ENCODE results near the gene ZNF625. TPM values are rescaled to one million over a fixed set of nuclear protein-coding genes. Genes with fewer than 3 reads are reported as not detected.
"Not testable (repeated sequence)": the region's sequence is repeated elsewhere in the genome, so short reads cannot be mapped to it uniquely, and the experiment has no call there.

Gene ZNF625
- total RNA-seq, 3 donors from 2014 or later (not counting 1 experiment from before 2014, with no cell fraction given) = 3.1 to 7.9 (median 4.4) TPM

DNA sequence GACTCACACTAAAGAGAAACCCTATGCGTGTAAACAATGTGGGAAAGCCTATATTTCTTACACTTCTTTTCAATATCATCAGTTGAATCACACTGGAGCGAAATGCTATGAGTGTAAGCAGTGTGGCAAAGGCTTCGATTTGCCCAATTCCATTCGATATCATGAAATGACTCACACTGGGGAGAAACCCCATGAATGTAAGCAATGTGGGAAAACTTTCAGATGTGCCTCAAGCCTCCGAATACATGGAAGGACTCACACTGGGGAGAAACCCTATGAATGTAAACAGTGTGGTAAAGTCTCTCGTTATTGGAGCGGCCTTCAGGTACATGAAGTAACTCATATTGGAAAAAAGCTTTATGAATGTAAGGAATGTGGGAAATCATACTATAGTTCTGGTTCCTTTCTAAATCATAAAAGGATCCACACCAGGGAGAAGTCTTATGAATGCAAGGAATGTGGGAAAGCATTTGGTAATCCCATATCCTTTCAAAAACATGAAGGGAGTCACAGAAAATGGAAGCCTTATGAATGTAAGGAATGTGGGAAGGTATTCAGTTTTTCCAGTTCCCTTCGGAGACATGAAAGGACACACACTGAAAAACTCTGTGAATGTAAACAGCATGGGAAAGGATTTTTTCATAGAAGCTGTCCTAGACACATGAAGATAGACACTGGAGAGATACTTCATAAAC lies 44.4 kb downstream of the ZNF625 start:
- Histone ChIP-seq H3K27me3 (ENCODE audit: control insufficient read depth, insufficient read depth, low read length) (no peaks in the 10 kb centered on the region), H3K4me3 (ENCODE audit: low read length) (no peak overlapping the region), H3K4me1 (ENCODE audit: control insufficient read depth, insufficient read depth, low read length) (no peaks in the 10 kb centered on the region), H3K27ac (ENCODE audit: low read length) (no peak overlapping the region), H3K9me3 (ENCODE audit: control insufficient read depth, insufficient read depth, low read length) (no peaks in the 10 kb centered on the region), H3K36me3 (ENCODE audit: control insufficient read depth, insufficient read depth, low read length) (no peaks in the 10 kb centered on the region)
- DNase-seq = no peak
- ATAC-seq = no peak
- intact Hi-C loops (cut with micrococcal nuclease) = no loop called here
- H3K9me3 Mint-ChIP-seq = no peaks in the 10 kb centered on the region
- H3K4me3 Mint-ChIP-seq = no peak overlapping the region
- no peaks in the 10 kb centered on the region for H3K27me3 Mint-ChIP-seq (ENCODE audit: low read depth in 2 of 2)
- no peaks in the 10 kb centered on the region for H3K36me3 Mint-ChIP-seq
- TF ChIP-seq, protein P1, sequence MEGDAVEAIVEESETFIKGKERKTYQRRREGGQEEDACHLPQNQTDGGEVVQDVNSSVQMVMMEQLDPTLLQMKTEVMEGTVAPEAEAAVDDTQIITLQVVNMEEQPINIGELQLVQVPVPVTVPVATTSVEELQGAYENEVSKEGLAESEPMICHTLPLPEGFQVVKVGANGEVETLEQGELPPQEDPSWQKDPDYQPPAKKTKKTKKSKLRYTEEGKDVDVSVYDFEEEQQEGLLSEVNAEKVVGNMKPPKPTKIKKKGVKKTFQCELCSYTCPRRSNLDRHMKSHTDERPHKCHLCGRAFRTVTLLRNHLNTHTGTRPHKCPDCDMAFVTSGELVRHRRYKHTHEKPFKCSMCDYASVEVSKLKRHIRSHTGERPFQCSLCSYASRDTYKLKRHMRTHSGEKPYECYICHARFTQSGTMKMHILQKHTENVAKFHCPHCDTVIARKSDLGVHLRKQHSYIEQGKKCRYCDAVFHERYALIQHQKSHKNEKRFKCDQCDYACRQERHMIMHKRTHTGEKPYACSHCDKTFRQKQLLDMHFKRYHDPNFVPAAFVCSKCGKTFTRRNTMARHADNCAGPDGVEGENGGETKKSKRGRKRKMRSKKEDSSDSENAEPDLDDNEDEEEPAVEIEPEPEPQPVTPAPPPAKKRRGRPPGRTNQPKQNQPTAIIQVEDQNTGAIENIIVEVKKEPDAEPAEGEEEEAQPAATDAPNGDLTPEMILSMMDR (IDR thresholded peaks at IDR 0.05) = no peak
- H3K4me1 Mint-ChIP-seq = no peaks in the 10 kb centered on the region
- WGBS (ENCODE audit: insufficient coverage) = 95% methylated on average over 7 of the region's 8 CpGs
- H3K27ac Mint-ChIP-seq = no peak overlapping the region

DNA sequence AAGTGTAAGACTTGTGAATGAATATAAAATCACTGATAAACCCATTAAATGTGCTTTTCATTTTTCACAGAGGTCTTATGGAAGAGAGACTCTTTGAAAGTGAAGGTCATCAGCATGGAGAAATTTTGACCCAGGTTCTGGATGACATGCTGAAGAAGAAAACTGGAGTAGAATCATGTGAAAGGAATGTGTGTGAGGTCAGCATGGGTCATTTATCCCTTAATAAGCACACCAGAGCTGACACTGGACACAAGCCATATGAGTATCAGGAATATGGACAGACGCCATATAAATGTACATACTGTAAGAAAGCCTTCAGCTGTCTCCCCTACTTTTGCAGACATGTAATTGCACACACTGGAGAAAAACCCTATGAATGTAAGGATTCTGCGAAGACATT lies 45.4 kb downstream of the ZNF625 start:
- no peak for ATAC-seq
- intact Hi-C loops (cut with micrococcal nuclease) = no loop called here
- Mint-ChIP-seq H3K4me1 (no peaks in the 10 kb centered on the region), H3K9me3 (no peaks in the 10 kb centered on the region), H3K27ac (no peak overlapping the region), H3K4me3 (no peak overlapping the region), H3K27me3 (ENCODE audit: low read depth in 2 of 2) (no peaks in the 10 kb centered on the region), H3K36me3 (no peaks in the 10 kb centered on the region)
- TF ChIP-seq, protein P1 (IDR thresholded peaks at IDR 0.05) = no peak
- H3K27me3 ChIP-seq (ENCODE audit: control insufficient read depth, insufficient read depth, low read length) = no peaks in the 10 kb centered on the region
- H3K4me3 ChIP-seq (ENCODE audit: low read length) = no peak overlapping the region
- WGBS (ENCODE audit: insufficient coverage) = 50% methylated on average over 2 of the region's 2 CpGs
- H3K27ac ChIP-seq (ENCODE audit: low read length) = no peak overlapping the region
- H3K9me3 ChIP-seq (ENCODE audit: control insufficient read depth, insufficient read depth, low read length) = no peaks in the 10 kb centered on the region
- no peaks in the 10 kb centered on the region for H3K36me3 ChIP-seq (ENCODE audit: control insufficient read depth, insufficient read depth, low read length)
- H3K4me1 ChIP-seq (ENCODE audit: control insufficient read depth, insufficient read depth, low read length) = no peaks in the 10 kb centered on the region
- DNase-seq = no peak

DNA sequence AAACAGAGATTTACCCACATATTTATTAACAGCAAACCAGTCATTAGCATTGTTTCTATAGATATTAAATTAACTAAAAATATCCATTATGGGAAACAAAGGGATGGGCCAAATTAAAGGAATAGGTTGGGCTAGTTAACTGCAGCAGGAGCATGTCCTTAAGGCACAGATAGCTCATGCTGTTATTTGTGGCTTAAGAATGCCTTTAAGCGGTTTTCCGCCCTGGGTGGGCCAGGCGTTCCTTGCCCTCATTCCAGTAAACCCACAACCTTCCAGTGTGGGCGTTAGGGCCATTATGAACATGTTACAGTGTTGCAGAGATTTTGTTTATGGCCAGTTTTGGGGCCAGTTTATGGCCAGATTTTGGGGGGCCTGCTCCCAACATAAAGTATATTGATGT lies 52.6 kb downstream of the ZNF625 start:
- H3K4me3 ChIP-seq (ENCODE audit: low read length); H3K4me3 Mint-ChIP-seq; H3K4me1 ChIP-seq (ENCODE audit: control insufficient read depth, insufficient read depth, low read length); H3K27me3 ChIP-seq (ENCODE audit: control insufficient read depth, insufficient read depth, low read length); H3K36me3 ChIP-seq (ENCODE audit: control insufficient read depth, insufficient read depth, low read length); H3K27ac ChIP-seq (ENCODE audit: low read length); H3K27ac Mint-ChIP-seq; ATAC-seq; intact Hi-C loops (cut with micrococcal nuclease); DNase-seq; H3K9me3 Mint-ChIP-seq; H3K9me3 ChIP-seq (ENCODE audit: control insufficient read depth, insufficient read depth, low read length); H3K36me3 Mint-ChIP-seq; H3K27me3 Mint-ChIP-seq (ENCODE audit: low read depth in 2 of 2); H3K4me1 Mint-ChIP-seq: not testable (repeated sequence)
- WGBS (ENCODE audit: insufficient coverage) = 100% methylated on average over 2 of the region's 4 CpGs

DNA sequence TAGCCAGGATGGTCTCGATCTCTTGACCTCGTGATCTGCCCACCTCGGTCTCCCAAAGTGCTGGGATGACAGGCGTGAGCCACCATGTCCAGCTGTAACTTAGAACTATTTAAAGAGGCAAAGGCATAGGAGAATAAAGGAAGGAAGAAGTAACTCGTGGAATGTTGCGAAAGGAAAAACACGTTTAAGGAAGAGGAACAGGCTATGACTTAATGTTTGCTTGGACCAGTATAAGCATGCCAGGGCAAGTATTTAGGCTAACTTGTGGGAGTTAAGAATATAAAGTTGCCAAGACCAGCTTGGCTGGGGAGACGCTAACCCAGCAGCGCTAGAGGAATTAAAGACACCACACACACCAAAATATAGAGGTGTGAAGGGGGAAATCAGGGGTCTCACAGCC lies 58.5 kb downstream of the ZNF625 start:
- TF ChIP-seq, protein P1 (IDR thresholded peaks at IDR 0.05) = no peak
- no peak for ATAC-seq
- peaks cover 4% of the 10 kb centered on the region in 2 donors for H3K4me1 Mint-ChIP-seq
- Histone ChIP-seq H3K27ac (ENCODE audit: low read length) (no peak overlapping the region), H3K27me3 (ENCODE audit: control insufficient read depth, insufficient read depth, low read length) (no peaks in the 10 kb centered on the region), H3K9me3 (ENCODE audit: control insufficient read depth, insufficient read depth, low read length) (no peaks in the 10 kb centered on the region), H3K4me3 (ENCODE audit: low read length) (no peak overlapping the region), H3K4me1 (ENCODE audit: control insufficient read depth, insufficient read depth, low read length) (peaks cover 3% of the 10 kb centered on the region), H3K36me3 (ENCODE audit: control insufficient read depth, insufficient read depth, low read length) (no peaks in the 10 kb centered on the region)
- WGBS (ENCODE audit: insufficient coverage) = 94% methylated on average over 7 of the region's 9 CpGs
- intact Hi-C loops (cut with micrococcal nuclease) = no loop called here
- no peaks in the 10 kb centered on the region for H3K9me3 Mint-ChIP-seq
- no peaks in the 10 kb centered on the region for H3K36me3 Mint-ChIP-seq
- DNase-seq = no peak
- no peaks in the 10 kb centered on the region for H3K27me3 Mint-ChIP-seq (ENCODE audit: low read depth in 2 of 2)
- no peak overlapping the region for H3K4me3 Mint-ChIP-seq
- H3K27ac Mint-ChIP-seq = no peak overlapping the region

All from natural killer cell (primary cell).